ENCODE data around the gene CCSER2. TPM values are rescaled to one million over a fixed set of nuclear protein-coding genes. Genes with fewer than 3 reads are reported as not detected.

The CCSER2 gene
- polyA plus RNA-seq, 3 donors: 7.4 to 23.3 (median 14.3) TPM

GRCh38 chr10:84522612-84523462 is 194.4 kb downstream of the CCSER2 start:
- H3K9ac ChIP-seq (ENCODE audit: insufficient read depth, low read length, poor library complexity, severe bottlenecking): no peak overlapping the region
- TF ChIP-seq CTCF (IDR thresholded peaks at IDR 0.05): no peak

GRCh38 chr10:84523526-84523925 is 195.1 kb downstream of the CCSER2 start:
- H3K4me2 ChIP-seq (replicated peaks; ENCODE audit: extremely low read depth, low read length, poor library complexity, severe bottlenecking): no peak overlapping the region
- no peak for DNase-seq

More at GRCh38 chr10:84522612-84523462, 194.4 kb downstream of the CCSER2 start:
- Histone ChIP-seq H3K4me1 (ENCODE audit: control insufficient read depth in 1 of 2, insufficient read depth in 2 of 2, low read length in 2 of 2) (no peaks in the 10 kb centered on the region), H3K27ac (ENCODE audit: low read depth in 1 of 2, low read length in 2 of 2) (no peak overlapping the region), H3K4me2 (replicated peaks; ENCODE audit: extremely low read depth, low read length, poor library complexity, severe bottlenecking) (no peak overlapping the region), H3K9me3 (replicated peaks in 1 of 2; ENCODE audit: control insufficient read depth in 1 of 2, insufficient read depth in 1 of 2, low read length in 2 of 2) (peaks cover 0 to 11% of the 10 kb centered on the region in 2 donors), H3K36me3 (replicated peaks in 1 of 2; ENCODE audit: control insufficient read depth in 1 of 2, insufficient read depth in 2 of 2, low read length in 2 of 2) (no peaks in the 10 kb centered on the region), H4K20me1 (ENCODE audit: insufficient read depth, low read length) (no peaks in the 10 kb centered on the region), H3K4me3 (replicated peaks in 1 of 3; ENCODE audit: low read depth in 2 of 3, low read length in 3 of 3) (no peak overlapping the region), H3K79me2 (ENCODE audit: insufficient read depth, low read length) (no peaks in the 10 kb centered on the region), H3K27me3 (ENCODE audit: control insufficient read depth in 2 of 2, insufficient read depth in 2 of 2, low read length in 2 of 2) (no peaks in the 10 kb centered on the region), H2AFZ (ENCODE audit: insufficient read depth, low read depth, low read length, poor library complexity, severe bottlenecking) (no peak overlapping the region)
- DNase-seq: no peak
- Mint-ChIP-seq H3K27ac (no peak overlapping the region), H3K9me3 (peaks cover 2 to 17% (median 8%) of the 10 kb centered on the region in 7 donors), H3K27me3 (ENCODE audit: low read depth in 3 of 3) (peaks cover 0 to 5% (median 2%) of the 10 kb centered on the region in 3 donors), H3K4me3 (no peak overlapping the region), H3K4me1 (no peaks in the 10 kb centered on the region), H3K36me3 (no peaks in the 10 kb centered on the region)
- WGBS (ENCODE audit: insufficient coverage): no CpG with 5 or more reads among the region's 9 CpGs
- intact Hi-C loops (cut with micrococcal nuclease): loop anchor here in 1 of 2 donors (10.0 kb wide), 1 partner anchor 48 kb away; no protein-coding TSS in a partner anchor

More at GRCh38 chr10:84523526-84523925, 195.1 kb downstream of the CCSER2 start:
- peaks cover 0 to 4% (median 2%) of the 10 kb centered on the region in 3 donors for H3K27me3 Mint-ChIP-seq (ENCODE audit: low read depth in 3 of 3)
- Histone ChIP-seq H3K27me3 (ENCODE audit: control insufficient read depth in 2 of 2, insufficient read depth in 2 of 2, low read length in 2 of 2) (no peaks in the 10 kb centered on the region), H4K20me1 (ENCODE audit: insufficient read depth, low read length) (no peaks in the 10 kb centered on the region), H3K9ac (ENCODE audit: insufficient read depth, low read length, poor library complexity, severe bottlenecking) (no peak overlapping the region), H3K9me3 (replicated peaks in 1 of 2; ENCODE audit: control insufficient read depth in 1 of 2, insufficient read depth in 1 of 2, low read length in 2 of 2) (peaks cover 0 to 11% of the 10 kb centered on the region in 2 donors), H3K4me3 (replicated peaks in 1 of 3; ENCODE audit: low read depth in 2 of 3, low read length in 3 of 3) (no peak overlapping the region), H3K27ac (ENCODE audit: low read depth in 1 of 2, low read length in 2 of 2) (no peak overlapping the region), H3K36me3 (replicated peaks in 1 of 2; ENCODE audit: control insufficient read depth in 1 of 2, insufficient read depth in 2 of 2, low read length in 2 of 2) (no peaks in the 10 kb centered on the region), H3K79me2 (ENCODE audit: insufficient read depth, low read length) (no peaks in the 10 kb centered on the region), H3K4me1 (ENCODE audit: control insufficient read depth in 1 of 2, insufficient read depth in 2 of 2, low read length in 2 of 2) (no peaks in the 10 kb centered on the region), H2AFZ (ENCODE audit: insufficient read depth, low read depth, low read length, poor library complexity, severe bottlenecking) (no peak overlapping the region)
- H3K27ac Mint-ChIP-seq: no peak overlapping the region
- no peaks in the 10 kb centered on the region for H3K4me1 Mint-ChIP-seq
- H3K36me3 Mint-ChIP-seq: no peaks in the 10 kb centered on the region
- TF ChIP-seq CTCF (IDR thresholded peaks at IDR 0.05): no peak
- intact Hi-C loops (cut with micrococcal nuclease): loop anchor here in 1 of 2 donors (10.0 kb wide), 1 partner anchor 49 kb away; no protein-coding TSS in a partner anchor
- H3K9me3 Mint-ChIP-seq: peaks cover 2 to 17% (median 8%) of the 10 kb centered on the region in 7 donors
- WGBS (ENCODE audit: insufficient coverage): 90% methylated on average over 1 of the region's 5 CpGs
- H3K4me3 Mint-ChIP-seq: no peak overlapping the region

Measured in CD14-positive monocyte (primary cell).